Sigmoid colon (tissue), 4 donors: Measurements from ENCODE around the gene PABPC4L.

Experiments used
- CTCF ChIP-seq, 4 experiments: fragments of 450-650 bp in 3 of 4; fragments of 200-600 bp in 1 of 4; IDR thresholded peaks; one replicate each; pipeline ENCODE4 v1.5.1; 2016 to 2019; ENCODE audit warnings: antibody characterized with exemption in 4 of 4, mild to moderate bottlenecking in 3 of 4, moderate library complexity in 2 of 4
- EP300 ChIP-seq, 4 donors: sonication (generic); formaldehyde crosslinking; IDR thresholded peaks; one replicate each; pipeline ENCODE4 v1.6.1; 2017; ENCODE audit warnings: antibody characterized with exemption in 4 of 4

- TF ChIP-seq CTCF (IDR thresholded peaks at IDR 0.05), result no peak
- TF ChIP-seq EP300 (IDR thresholded peaks at IDR 0.05), result no peak
These were observed 17.5 kb upstream of the PABPC4L start for GRCh38 chr4:134219043-134219442.
